ENCODE data around the gene DOCK7. TPM values are rescaled to one million over a fixed set of nuclear protein-coding genes. Genes with fewer than 3 reads are reported as not detected.

Gene DOCK7
- total RNA-seq, 2 donors from 2014 or later, result 18.8 to 22.0 TPM

- Mint-ChIP-seq H3K27me3 (peaks cover 3% of the 10 kb centered on the region), H3K4me1 (no peaks in the 10 kb centered on the region), H3K27ac (no peak overlapping the region), H3K9me3 (no peaks in the 10 kb centered on the region), H3K36me3 (ENCODE audit: low read depth) (no peaks in the 10 kb centered on the region), H3K4me3 (no peak overlapping the region)
- ATAC-seq (replicated peaks), result no peak
Measured at GRCh38 chr1:62425041-62425440, 263.1 kb downstream of the DOCK7 start.

- H3K27me3 Mint-ChIP-seq, result peaks cover 6% of the 10 kb centered on the region
- H3K4me1 Mint-ChIP-seq, result no peaks in the 10 kb centered on the region
- H3K4me3 Mint-ChIP-seq, result no peak overlapping the region
- no peaks in the 10 kb centered on the region for H3K9me3 Mint-ChIP-seq
- no peak overlapping the region for H3K27ac Mint-ChIP-seq
- ATAC-seq (replicated peaks), result no peak
- H3K36me3 Mint-ChIP-seq (ENCODE audit: low read depth), result no peaks in the 10 kb centered on the region
Measured at GRCh38 chr1:62424411-62424810, 263.8 kb downstream of the DOCK7 start.

GRCh38 chr1:62423580-62424242, 264.5 kb downstream of the DOCK7 start:
- ATAC-seq (replicated peaks), result no peak
- H3K9me3 Mint-ChIP-seq, result no peaks in the 10 kb centered on the region
- H3K4me1 Mint-ChIP-seq, result no peaks in the 10 kb centered on the region
- H3K27me3 Mint-ChIP-seq, result peaks cover 6% of the 10 kb centered on the region
- H3K4me3 Mint-ChIP-seq, result no peak overlapping the region
- no peak overlapping the region for H3K27ac Mint-ChIP-seq
- no peaks in the 10 kb centered on the region for H3K36me3 Mint-ChIP-seq (ENCODE audit: low read depth)

- no peak overlapping the region for H3K4me3 Mint-ChIP-seq
- no peak for ATAC-seq (replicated peaks)
- no peaks in the 10 kb centered on the region for H3K9me3 Mint-ChIP-seq
- H3K4me1 Mint-ChIP-seq, result no peaks in the 10 kb centered on the region
- no peaks in the 10 kb centered on the region for H3K36me3 Mint-ChIP-seq (ENCODE audit: low read depth)
- H3K27me3 Mint-ChIP-seq, result peaks cover 6% of the 10 kb centered on the region
- H3K27ac Mint-ChIP-seq, result no peak overlapping the region
Measured at GRCh38 chr1:62420214-62420613, 268.0 kb downstream of the DOCK7 start.

- Mint-ChIP-seq H3K27ac (no peak overlapping the region), H3K4me1 (no peaks in the 10 kb centered on the region), H3K4me3 (no peak overlapping the region), H3K27me3 (peaks cover 12% of the 10 kb centered on the region), H3K9me3 (no peaks in the 10 kb centered on the region), H3K36me3 (ENCODE audit: low read depth) (no peaks in the 10 kb centered on the region)
- no peak for ATAC-seq (replicated peaks)
Measured at GRCh38 chr1:62417351-62417999, 270.7 kb downstream of the DOCK7 start.

- no peak overlapping the region for H3K27ac Mint-ChIP-seq
- no peaks in the 10 kb centered on the region for H3K4me1 Mint-ChIP-seq
- H3K9me3 Mint-ChIP-seq, result no peaks in the 10 kb centered on the region
- H3K36me3 Mint-ChIP-seq (ENCODE audit: low read depth), result no peaks in the 10 kb centered on the region
- H3K4me3 Mint-ChIP-seq, result no peak overlapping the region
- ATAC-seq (replicated peaks), result no peak
- peaks cover 12% of the 10 kb centered on the region for H3K27me3 Mint-ChIP-seq
Measured at GRCh38 chr1:62415687-62416086, 272.5 kb downstream of the DOCK7 start.

GRCh38 chr1:62407398-62408009, 280.7 kb downstream of the DOCK7 start:
- Mint-ChIP-seq H3K4me3 (no peak overlapping the region), H3K4me1 (no peaks in the 10 kb centered on the region), H3K27ac (no peak overlapping the region), H3K9me3 (no peaks in the 10 kb centered on the region), H3K36me3 (ENCODE audit: low read depth) (no peaks in the 10 kb centered on the region), H3K27me3 (no peaks in the 10 kb centered on the region)
- no peak for ATAC-seq (replicated peaks)

GRCh38 chr1:62406576-62406975, 281.6 kb downstream of the DOCK7 start:
- no peak for ATAC-seq (replicated peaks)
- Mint-ChIP-seq H3K4me3 (no peak overlapping the region), H3K9me3 (no peaks in the 10 kb centered on the region), H3K27me3 (no peaks in the 10 kb centered on the region), H3K4me1 (no peaks in the 10 kb centered on the region), H3K27ac (no peak overlapping the region), H3K36me3 (ENCODE audit: low read depth) (no peaks in the 10 kb centered on the region)

- ATAC-seq (replicated peaks), result no peak
- no peaks in the 10 kb centered on the region for H3K4me1 Mint-ChIP-seq
- H3K36me3 Mint-ChIP-seq (ENCODE audit: low read depth), result no peaks in the 10 kb centered on the region
- H3K4me3 Mint-ChIP-seq, result no peak overlapping the region
- no peaks in the 10 kb centered on the region for H3K9me3 Mint-ChIP-seq
- H3K27ac Mint-ChIP-seq, result no peak overlapping the region
- H3K27me3 Mint-ChIP-seq, result no peaks in the 10 kb centered on the region
Measured at GRCh38 chr1:62405247-62405646, 282.9 kb downstream of the DOCK7 start.

Other genes starting within 250 kb of the DOCK7 start
- gene ANGPTL3, start 90.9 kb downstream of the DOCK7 start, total RNA-seq, result not detected
- 10 to 100 TPM; 15.0 to 16.0 TPM for gene ATG4C, start 95.7 kb upstream of the DOCK7 start, total RNA-seq

All from activated T-helper 17 cell treated with anti-CD3 and anti-CD28 coated beads, Interleukin-2, amount 50 U/mL, for 72 hours (primary cell).